ENCODE measurements around the gene MAGEB1. TPM values are rescaled to one million over a fixed set of nuclear protein-coding genes. Genes with fewer than 3 reads are reported as not detected.

Gene MAGEB1
- polyA plus RNA-seq, 1 experiment: not detected

GRCh38 chrX:30248854-30249253 lies 1.9 kb downstream of the MAGEB1 start:
- ChIA-PET CTCF (no interaction called here), POLR2A (no interaction called here)
- no peaks in the 10 kb centered on the region for H3K27me3 ChIP-seq (ENCODE audit: control insufficient read depth, insufficient read depth, low read length)
- H3K9me3 ChIP-seq (ENCODE audit: control insufficient read depth, insufficient read depth, low read length): no peaks in the 10 kb centered on the region; the same call in 1 of the 2 replicates
- no peak overlapping the region for H3K4me3 ChIP-seq (ENCODE audit: low read depth, low read length)
- no peak for DNase-seq (ENCODE audit: low read depth, low spot score)
- no peak overlapping the region for H3K27ac ChIP-seq (ENCODE audit: low read depth, low read length)
- no peak for TF ChIP-seq CTCF (IDR thresholded peaks at IDR 0.05; ENCODE audit: low read depth, low read length)

GRCh38 chrX:30253257-30253656 lies 6.3 kb downstream of the MAGEB1 start:
- no peak for TF ChIP-seq CTCF (IDR thresholded peaks at IDR 0.05; ENCODE audit: low read depth, low read length)
- ChIA-PET POLR2A (no interaction called here), CTCF (no interaction called here)
- Histone ChIP-seq H3K9me3 (ENCODE audit: control insufficient read depth, insufficient read depth, low read length) (no peaks in the 10 kb centered on the region), H3K27ac (ENCODE audit: low read depth, low read length) (no peak overlapping the region), H3K27me3 (ENCODE audit: control insufficient read depth, insufficient read depth, low read length) (no peaks in the 10 kb centered on the region), H3K4me3 (ENCODE audit: low read depth, low read length) (no peak overlapping the region)
- no peak for DNase-seq (ENCODE audit: low read depth, low spot score)

GRCh38 chrX:30259927-30260326 lies 13.0 kb downstream of the MAGEB1 start:
- Histone ChIP-seq H3K4me3 (ENCODE audit: low read depth, low read length) (no peak overlapping the region), H3K27me3 (ENCODE audit: control insufficient read depth, insufficient read depth, low read length) (no peaks in the 10 kb centered on the region), H3K9me3 (ENCODE audit: control insufficient read depth, insufficient read depth, low read length) (no peaks in the 10 kb centered on the region), H3K27ac (ENCODE audit: low read depth, low read length) (no peak overlapping the region)
- ChIA-PET POLR2A (no interaction called here), CTCF (no interaction called here)
- TF ChIP-seq CTCF (IDR thresholded peaks at IDR 0.05; ENCODE audit: low read depth, low read length): no peak
- no peak for DNase-seq (ENCODE audit: low read depth, low spot score)

GRCh38 chrX:30261012-30261411 lies 14.1 kb downstream of the MAGEB1 start:
- Histone ChIP-seq H3K27me3 (ENCODE audit: control insufficient read depth, insufficient read depth, low read length) (no peaks in the 10 kb centered on the region), H3K4me3 (ENCODE audit: low read depth, low read length) (no peak overlapping the region), H3K9me3 (ENCODE audit: control insufficient read depth, insufficient read depth, low read length) (no peaks in the 10 kb centered on the region), H3K27ac (ENCODE audit: low read depth, low read length) (no peak overlapping the region)
- ChIA-PET POLR2A (no interaction called here), CTCF (no interaction called here)
- no peak for DNase-seq (ENCODE audit: low read depth, low spot score)
- no peak for TF ChIP-seq CTCF (IDR thresholded peaks at IDR 0.05; ENCODE audit: low read depth, low read length)

- DNase-seq (ENCODE audit: low read depth, low spot score): no peak
- H3K9me3 ChIP-seq (ENCODE audit: control insufficient read depth, insufficient read depth, low read length): no peaks in the 10 kb centered on the region
- no peak for TF ChIP-seq CTCF (IDR thresholded peaks at IDR 0.05; ENCODE audit: low read depth, low read length)
- no peaks in the 10 kb centered on the region for H3K27me3 ChIP-seq (ENCODE audit: control insufficient read depth, insufficient read depth, low read length)
- H3K4me3 ChIP-seq (ENCODE audit: low read depth, low read length): no peak overlapping the region
- ChIA-PET CTCF (no interaction called here), POLR2A (no interaction called here)
- no peak overlapping the region for H3K27ac ChIP-seq (ENCODE audit: low read depth, low read length)
Measured at GRCh38 chrX:30262763-30263162, 15.8 kb downstream of the MAGEB1 start.

Data from AG04450 (cell line).